HG03060 (cell line): Measurements from ENCODE around the gene TCAP.
"Not testable (repeated sequence)": the region's sequence is repeated elsewhere in the genome, so short reads cannot be mapped to it uniquely, and the experiment has no call there.

Source experiments
- ATAC-seq: cut with Tn5 transposase; IDR thresholded peaks from one replicate; pipeline ENCODE4 v1.9.1; 2021; ENCODE audit warnings: low read depth, moderate number of reproducible peaks; ENCODE audit not compliant: unreplicated experiment

The TCAP gene

DNA sequence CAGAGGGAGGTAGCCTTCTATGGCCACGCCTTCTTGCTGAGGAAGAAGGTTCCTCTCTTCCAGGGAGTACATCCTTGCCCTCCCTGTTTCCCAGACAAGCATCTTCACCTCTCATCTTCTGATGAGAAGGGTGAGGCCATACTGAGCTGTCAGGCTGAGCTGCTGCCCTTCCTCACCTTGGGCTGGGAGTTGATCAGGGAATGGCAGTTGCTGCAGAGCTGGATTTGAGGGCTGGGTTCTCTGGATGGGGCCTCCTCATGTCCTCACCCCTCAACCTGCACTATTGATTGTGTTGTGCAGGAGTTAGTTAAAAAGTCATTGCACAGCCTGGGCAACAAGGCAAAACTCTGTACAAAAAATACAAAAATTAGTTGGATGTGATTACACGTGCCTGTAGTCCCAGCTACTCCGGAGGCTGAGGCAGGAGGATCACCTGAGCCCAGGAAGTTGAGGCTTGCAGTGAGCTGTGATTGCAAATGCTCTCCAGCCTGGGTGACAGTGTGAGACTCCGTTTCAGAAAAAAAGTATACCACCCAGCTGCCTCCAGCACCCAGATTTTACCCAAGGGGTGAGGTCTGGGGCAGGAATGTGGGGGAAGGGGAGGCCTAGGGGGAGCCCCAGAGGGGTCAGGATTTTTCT, 36.8 kb downstream of the TCAP start:
- ATAC-seq, result no peak

DNA sequence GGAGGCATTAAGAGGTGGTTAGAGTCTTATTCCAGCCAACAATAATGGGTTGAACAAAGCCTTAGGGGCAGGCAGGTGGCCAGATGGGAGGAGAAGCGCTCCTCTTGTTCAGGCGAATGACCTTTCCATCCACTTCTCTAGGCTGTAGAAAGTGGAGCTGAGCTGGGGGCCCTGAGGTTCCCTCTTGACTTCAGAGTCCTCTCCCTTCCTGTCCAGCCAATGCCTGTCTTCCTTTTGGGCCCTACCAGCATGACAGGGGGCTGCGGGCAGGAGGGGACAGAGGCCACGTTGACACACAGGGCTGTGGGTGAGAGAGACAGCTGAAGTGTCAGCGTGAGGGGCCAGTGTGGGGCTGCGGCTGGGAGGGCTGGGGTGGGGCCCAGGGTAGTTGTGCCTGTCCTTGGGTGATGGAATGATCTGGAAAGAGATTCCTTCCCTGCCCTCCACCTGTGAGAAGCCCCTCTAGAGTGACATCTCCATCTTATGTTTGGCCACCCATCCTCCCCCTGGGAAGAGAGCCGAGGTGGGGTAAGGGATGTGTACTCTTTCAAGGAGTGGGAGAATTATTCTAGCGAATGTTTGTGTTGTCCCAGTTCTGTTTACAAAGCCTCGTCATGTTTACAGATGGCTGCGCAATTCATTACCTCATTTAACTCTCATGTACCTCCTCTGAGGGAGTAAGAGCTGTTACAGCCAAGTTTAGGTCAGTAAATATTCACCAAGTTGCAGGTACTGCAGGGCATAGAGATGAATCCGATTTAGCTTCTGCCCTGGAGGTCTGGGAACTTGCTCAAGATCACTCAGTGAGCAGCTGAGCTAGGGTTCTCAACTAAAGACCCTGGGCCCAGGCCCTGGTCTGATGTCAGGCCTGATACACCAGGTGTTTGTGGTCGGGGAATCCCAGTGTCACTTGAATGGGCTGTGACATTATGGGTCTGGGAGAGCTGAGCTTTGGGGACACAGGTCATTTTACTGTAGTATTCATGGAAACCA, 38.0 kb downstream of the TCAP start:
- no peak for ATAC-seq

DNA sequence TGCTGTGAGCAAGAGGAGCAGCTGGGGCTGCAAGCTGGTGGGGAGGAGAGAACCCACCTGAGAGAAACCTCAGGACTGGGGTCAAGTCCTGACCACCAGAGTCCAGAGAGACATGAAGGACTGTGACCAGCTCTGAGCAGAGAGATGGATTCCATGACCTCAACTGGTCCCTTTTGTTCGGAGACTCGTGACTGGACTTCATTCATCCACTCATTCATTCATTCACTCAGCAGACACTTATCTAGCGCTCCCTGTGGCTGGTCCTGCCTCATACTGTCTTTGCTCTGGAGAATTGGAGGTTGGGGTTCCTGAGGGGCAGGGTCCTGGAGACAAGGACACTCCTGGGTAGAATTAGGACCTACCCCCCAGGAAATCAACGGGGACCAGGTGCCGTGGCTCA, 38.8 kb downstream of the TCAP start:
- ATAC-seq, result no peak

DNA sequence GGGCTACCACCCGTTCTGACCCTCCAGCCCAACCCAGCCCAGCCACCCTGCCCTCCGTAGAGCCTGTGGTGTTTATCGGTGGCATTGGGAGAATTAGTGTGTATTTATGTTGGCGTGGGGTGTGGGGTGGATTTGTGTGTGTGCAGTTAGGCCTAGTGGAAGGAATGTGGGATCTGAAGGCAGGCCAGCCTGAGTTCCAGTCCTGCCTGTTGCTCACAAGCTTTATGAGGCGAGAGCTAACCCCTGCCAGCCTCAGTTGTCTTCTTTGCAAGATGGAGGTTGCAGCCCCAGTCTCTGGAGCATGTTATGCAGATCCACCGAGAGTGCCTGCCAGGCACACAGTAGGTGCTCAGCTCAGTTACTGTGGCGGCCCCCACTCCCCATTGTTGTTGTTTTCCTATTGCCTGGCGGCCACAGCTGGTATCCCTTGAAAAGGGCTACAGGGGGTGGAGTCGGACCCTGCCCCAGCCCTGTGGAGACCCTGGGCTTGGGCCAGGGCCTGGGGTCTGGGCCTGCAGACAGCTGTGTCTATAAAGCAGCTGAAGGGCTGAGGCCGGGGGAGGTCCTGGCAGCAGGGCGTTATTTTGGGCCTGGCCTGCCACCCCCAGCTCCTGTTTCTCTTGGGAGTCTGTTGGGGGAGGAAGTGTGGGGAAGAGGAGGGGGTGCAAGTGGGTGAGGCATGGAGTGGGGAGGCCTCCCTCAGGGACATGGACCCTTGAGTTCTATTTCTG, 39.8 kb downstream of the TCAP start:
- ATAC-seq, result no peak

DNA sequence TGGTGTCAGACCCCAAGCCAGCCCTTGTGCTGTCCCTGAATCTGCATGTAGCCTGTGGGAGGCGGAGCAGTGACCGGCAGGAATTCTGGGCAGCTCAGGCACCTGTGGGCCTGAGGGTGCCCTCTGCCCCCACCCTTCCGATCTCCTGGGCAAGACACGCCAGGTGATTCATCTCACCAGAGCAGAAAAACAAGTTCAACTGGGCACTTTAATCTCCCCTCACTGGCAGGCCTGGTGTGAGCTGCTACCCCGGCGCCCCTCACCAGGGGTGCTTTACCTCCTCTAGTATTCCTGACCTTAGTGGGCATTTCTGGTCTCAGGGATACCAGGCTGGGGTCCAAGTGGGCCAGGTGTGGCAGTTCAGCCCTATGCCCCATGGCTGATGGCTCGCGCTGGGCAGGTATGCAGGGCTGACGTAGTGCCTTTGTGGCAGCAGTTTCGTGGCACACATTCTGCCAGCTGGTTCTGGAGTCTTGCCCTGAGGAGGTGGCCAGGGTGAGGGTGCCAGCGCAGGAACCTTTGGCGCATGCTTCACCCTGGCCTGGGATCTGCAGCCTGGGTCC, 40.7 kb downstream of the TCAP start:
- ATAC-seq, result no peak

DNA sequence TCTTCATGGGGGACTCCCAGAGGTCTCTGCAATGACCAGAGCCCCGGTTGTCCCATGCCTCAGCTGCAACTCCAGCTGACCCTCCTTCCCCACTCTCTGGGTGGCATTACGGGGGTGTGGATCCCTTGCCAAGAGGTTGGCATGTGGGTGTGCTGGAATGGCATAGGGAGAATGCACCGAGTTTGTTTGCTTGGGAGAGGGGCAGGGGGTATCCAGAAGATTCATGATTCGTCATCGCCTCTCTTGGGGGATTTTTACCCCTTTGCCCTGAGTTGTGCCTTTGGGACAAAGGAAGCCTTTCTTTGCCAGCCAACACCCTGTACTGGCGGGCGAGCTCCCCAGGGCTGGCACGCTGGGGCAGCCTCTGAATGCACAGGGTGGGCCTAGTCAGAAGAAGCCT, 41.2 kb downstream of the TCAP start:
- ATAC-seq, result no peak

DNA sequence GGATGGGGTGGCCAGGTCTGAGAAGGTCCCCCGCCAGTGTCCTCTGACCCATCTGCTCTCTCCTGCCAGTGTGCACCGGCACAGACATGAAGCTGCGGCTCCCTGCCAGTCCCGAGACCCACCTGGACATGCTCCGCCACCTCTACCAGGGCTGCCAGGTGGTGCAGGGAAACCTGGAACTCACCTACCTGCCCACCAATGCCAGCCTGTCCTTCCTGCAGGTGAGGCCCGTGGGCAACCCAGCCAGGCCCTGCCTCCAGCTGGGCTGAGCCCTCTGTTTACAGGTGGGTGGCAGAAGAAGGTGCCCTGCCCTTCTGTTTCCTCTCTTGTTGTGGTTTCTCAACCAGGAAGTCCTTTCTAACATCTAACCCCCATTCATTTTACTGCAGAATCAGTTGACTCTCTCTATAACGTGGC, 41.8 kb downstream of the TCAP start:
- ATAC-seq, result no peak

DNA sequence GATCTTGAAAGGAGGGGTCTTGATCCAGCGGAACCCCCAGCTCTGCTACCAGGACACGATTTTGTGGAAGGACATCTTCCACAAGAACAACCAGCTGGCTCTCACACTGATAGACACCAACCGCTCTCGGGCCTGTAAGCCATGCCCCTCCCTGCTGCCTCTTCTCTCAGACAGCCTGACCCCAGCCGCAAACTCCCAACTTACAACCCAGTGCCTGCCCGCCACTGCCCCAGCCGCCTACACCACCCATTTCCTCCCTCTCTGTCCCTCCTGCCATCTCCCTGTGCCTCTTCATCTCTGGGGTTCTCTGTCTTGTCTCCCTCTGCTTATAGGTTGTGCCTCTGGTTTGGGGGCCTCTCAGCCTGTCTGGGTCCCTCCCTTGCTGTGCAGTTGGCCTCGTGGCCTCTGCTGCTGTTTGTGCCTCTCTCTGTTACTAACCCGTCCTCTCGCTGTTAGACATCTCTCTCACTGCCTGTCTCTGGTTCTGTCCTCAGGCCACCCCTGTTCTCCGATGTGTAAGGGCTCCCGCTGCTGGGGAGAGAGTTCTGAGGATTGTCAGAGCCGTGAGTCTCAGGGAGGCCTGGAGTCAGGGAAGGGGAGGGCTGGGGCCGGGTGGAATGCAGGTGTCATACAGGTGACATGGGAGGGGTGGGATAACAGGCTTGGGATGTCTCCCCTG, 44.3 kb downstream of the TCAP start:
- ATAC-seq, result no peak

DNA sequence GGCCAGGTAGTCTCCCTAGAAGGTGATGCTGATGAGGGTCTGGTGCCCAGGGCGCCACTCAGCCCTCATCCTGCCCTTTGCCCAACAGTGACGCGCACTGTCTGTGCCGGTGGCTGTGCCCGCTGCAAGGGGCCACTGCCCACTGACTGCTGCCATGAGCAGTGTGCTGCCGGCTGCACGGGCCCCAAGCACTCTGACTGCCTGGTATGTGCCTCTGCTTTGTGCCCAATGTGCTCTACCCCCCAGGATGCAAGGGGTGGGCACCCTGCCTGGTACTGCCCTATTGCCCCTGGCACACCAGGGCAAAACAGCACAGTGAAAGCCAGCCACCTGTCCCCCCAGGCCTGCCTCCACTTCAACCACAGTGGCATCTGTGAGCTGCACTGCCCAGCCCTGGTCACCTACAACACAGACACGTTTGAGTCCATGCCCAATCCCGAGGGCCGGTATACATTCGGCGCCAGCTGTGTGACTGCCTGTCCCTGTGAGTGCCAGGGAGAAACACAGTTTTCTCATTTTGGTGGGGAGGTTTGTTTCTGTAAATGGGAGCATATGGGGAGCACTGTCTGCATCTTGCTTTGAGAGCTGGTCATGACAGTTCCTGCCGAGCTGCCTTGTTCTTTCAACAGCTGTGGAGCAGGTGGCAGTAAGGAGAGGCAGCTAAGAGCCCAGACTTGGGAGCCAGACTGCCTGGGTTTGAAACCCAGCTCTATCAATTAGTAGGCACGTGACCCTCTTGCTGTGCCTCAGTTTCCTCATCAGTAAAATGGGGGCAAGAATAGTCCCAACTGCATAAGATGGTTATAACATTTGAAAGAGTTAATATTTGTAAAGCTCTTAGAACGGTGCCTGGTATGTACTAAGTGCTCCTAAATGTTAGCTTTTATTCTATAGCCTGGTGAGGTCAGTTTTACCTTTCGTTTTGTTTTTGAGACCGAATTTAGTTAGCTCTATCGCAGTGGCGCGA, 45.1 kb downstream of the TCAP start:
- ATAC-seq, result no peak

DNA sequence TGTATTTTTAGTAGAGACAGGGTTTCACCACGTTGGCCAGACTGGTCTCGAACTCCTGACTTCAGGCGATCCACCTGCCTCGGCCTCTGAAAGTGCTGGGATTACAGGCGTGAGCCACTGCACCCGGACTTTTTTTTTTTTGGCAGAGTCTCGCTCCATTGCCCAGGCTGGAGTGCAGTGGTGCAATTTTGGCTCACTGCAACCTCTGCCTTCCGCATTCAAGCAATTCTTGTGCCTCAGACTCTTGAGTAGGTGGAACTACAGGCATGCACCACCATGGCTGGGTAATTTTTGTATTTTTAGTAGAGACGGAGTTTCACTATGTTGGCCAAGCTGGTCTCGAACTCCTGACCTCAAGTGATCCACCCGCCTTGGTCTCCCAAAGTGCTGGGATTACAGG, 45.9 kb downstream of the TCAP start:
- not testable (repeated sequence) for ATAC-seq

DNA sequence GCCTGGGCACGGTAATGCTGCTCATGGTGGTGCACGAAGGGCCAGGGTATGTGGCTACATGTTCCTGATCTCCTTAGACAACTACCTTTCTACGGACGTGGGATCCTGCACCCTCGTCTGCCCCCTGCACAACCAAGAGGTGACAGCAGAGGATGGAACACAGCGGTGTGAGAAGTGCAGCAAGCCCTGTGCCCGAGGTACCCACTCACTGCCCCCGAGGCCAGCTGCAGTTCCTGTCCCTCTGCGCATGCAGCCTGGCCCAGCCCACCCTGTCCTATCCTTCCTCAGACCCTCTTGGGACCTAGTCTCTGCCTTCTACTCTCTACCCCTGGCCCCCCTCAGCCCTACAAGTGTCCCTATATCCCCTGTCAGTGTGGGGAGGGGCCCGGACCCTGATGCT, 46.7 kb downstream of the TCAP start:
- no peak for ATAC-seq

DNA sequence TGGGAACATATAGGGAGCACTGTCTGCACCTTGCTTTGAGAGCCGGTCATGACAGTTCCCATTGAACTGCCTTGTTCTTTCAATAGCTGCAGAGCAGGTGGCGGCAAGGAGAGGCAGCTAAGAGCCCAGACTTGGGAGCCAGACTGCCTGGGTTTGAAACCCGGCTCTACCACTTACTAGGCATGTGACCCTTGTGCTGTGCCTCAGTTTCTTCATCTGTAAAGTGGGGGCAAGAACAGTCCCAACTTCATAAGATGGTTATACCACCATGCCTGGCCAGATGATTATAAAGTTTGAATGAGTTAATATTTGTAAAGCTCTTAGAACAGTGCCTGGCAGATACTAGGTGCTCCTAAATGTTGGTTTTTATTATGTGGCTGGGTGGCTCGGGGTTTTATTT, 49.1 kb downstream of the TCAP start:
- no peak for ATAC-seq

DNA sequence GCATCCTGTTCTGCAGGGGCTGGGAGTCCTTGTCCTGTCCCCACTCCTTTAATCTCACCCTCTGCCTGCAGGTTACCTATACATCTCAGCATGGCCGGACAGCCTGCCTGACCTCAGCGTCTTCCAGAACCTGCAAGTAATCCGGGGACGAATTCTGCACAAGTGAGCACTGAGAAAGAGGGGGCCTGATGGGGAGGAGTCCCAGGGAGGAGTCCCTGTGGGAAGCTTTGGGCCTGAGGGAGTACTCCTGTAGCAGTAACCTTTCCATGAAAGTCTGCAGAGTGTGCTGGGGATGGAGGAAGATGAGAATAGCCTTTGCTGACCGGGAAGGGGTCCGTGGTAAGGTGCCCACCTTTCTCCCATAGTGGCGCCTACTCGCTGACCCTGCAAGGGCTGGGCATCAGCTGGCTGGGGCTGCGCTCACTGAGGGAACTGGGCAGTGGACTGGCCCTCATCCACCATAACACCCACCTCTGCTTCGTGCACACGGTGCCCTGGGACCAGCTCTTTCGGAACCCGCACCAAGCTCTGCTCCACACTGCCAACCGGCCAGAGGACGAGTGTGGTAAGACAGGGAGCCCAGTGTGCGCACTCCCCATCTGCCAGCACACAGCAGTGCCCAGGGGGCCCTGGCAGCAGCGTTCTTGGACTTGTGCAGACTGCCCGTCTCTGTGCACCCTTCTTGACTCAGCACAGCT, 50.4 kb downstream of the TCAP start:
- ATAC-seq, result no peak
